NCI-H2196 (cell line): ENCODE data around the gene SLC10A2.

Experiments
- DNase-seq: peaks from one replicate; lab custom pipeline; 2025; ENCODE audit not compliant: unreplicated experiment; lab: John Stamatoyannopoulos, UW

Gene SLC10A2

DNA sequence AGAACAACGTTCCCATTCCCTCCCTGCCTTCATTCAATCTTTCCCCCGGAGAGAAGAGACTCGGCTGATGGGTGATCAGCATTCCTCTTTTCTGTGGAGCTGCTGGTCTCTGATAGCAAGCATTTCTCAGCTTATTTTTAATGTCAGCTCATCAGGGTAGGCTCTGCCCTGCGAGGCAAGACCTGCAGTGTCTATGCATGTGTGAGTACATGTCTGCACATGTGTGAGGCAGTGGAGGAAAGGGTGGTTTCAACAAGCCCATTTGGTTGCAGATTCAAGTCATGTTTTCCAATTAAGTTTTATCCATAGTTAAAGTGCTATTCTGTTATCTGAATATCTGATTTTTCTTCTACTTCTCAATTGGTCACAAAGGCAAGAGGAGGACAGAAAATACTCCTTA is 19.5 kb downstream of the SLC10A2 start:
- no peak for DNase-seq

GRCh38 chr13:103044056-103044455 is 22.2 kb downstream of the SLC10A2 start:
- no peak for DNase-seq

GRCh38 chr13:103040006-103040405 is 26.2 kb downstream of the SLC10A2 start:
- no peak for DNase-seq

- no peak for DNase-seq
Measured at GRCh38 chr13:103039183-103039582, 27.0 kb downstream of the SLC10A2 start.

GRCh38 chr13:103036268-103036667 is 29.9 kb downstream of the SLC10A2 start:
- DNase-seq = no peak

DNA sequence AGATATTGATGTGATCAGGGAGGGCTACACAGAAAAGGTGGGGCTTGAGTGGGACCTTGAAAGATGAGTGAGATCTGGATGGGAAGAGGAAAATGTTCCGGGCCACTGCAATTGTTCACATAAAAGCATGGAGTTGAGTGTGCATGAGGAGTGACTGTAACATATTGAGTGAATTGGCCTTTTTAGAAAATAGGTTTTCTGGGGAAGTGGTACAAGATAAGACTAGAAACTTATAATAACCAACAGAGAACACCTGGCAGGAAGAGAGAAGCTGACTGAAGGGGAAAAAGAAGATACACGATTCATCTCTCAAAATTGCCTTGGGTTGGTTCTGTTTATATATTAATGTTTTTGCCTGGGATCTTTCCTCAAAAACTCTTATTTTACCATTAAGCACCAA is 32.2 kb downstream of the SLC10A2 start:
- DNase-seq = no peak

- no peak for DNase-seq
Measured at GRCh38 chr13:103031332-103031873, 34.8 kb downstream of the SLC10A2 start.

- no peak for DNase-seq
Measured at GRCh38 chr13:103030776-103031175, 35.4 kb downstream of the SLC10A2 start.

GRCh38 chr13:103029798-103030197 is 36.4 kb downstream of the SLC10A2 start:
- DNase-seq = no peak

- DNase-seq = no peak
Measured at GRCh38 chr13:103022336-103022735, 43.9 kb downstream of the SLC10A2 start.

DNA sequence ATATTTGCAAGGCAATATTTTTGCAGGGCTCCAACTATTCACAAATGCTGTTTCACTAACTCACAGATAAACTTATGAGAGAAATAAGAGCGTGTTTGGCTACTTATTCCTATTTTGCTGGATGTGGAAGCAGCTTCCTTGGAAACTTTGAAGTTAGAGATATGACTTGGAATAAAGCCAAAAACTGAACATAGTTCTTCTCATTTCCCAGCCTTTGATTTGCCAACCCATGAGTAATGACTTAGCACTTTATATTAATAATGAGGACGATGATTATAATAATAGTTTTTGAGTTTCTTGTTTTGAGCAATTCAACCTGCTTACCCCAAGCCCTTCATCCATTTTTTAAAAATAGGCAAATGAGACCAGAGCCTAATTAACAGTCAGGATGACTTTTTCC is 47.7 kb downstream of the SLC10A2 start:
- DNase-seq = no peak

GRCh38 chr13:103012646-103013045 is 53.6 kb downstream of the SLC10A2 start:
- no peak for DNase-seq

DNA sequence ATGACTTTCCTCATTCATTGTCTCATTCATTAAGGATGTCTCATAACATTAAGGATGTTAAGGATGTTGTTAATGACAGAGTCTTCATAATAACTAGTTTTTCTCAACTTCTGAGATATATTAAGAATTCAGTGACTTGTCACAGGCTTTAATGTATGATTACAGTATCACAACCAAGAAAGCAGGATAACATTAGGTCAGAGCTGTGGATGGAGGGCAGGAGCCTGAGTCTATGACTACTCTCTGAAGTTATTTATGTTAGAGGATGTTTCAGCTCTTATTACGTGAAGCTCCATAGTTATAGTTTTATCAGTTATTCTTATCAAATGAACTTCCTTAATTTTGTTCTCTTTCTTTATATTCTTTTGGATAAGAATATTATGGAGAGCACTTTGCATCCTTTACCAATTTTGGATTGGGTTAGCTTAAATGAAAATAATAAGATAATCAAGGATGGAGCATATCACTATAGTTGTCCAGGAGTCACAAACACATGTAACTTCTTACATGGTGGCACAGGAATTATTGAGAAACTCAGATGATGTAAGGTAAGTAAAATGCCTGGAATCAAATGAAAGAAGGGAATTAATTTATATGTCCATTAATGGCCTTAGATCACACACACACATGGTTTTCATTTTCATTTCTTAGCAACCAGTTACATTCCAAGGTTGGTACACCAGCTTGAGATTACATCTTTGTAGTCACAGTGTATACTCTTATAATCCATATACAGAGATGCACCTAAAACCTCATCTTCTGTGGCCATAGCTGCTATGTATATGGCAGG is 57.0 kb downstream of the SLC10A2 start:
- no peak for DNase-seq

DNA sequence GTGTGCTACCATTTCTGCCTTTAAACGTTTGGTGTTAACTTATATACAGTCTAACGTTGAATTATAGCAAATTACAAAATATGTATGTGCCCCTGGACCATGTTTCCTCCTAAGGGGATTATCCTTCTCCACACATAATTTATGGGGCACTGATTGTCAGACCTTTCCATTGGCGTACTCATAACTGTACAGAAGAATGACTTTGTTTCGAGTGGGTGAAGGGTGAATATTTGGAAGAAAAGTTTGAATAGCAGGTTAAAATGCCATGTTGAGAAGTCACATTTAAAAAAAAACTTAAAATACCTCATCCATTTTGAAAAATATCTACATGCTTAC is 58.8 kb downstream of the SLC10A2 start:
- no peak for DNase-seq

DNA sequence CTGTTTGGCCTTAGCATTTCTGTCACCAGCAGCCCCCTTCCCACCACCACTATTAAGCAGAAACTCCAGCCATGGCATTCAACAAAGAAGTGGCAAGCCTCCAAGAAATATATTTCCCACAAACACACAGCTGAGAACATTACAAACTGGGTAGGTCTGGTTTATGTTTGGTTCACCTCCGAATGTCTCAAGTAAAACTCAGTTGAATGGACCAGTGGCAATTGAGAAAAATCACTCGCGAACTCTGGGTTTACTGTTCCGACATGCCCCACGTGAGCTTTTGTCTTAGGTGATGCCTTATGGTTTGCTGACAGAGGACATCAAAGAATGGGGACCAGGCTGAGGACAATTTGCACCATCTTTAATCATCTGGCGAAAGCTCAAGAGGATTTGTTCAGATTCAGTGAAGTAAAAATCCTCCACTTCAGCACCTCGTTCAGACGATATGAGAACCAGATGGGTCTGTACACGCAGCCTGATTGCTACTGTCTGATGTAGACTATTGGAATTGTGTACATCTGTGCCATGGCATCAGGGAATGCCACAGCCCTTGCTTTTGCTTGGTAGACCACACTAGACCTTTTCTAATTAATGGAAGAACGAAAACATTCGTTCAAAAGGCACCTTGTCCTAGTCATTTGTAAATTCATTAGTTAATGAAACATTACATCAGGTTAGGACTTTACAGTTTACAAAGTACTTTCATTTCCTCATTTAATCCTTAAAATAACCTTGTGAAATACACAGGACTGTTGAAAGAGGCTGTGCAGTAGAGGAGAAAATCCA is 59.4 kb downstream of the SLC10A2 start:
- DNase-seq = no peak

GRCh38 chr13:103004661-103005345 is 61.4 kb downstream of the SLC10A2 start:
- DNase-seq = no peak

DNA sequence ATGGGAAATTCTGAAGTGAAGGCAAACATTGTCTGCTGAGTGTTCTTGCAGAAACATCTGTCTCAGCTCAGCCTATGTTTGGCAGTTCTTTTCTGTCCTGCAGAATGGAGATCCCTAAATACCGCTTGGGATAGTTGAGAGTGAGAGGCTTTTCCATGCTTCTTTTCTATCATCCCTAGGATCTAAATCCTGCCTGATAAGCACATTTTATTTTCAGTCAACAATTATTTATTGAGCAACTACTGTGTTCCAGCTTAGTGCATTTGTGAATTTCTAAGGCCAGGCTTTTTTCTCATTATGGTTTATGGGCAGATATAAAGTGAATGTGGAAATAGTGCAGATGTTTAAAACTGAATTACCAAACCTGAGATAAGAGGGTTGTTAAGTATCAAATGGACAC is 62.6 kb downstream of the SLC10A2 start:
- DNase-seq = no peak

- no peak for DNase-seq
Measured at GRCh38 chr13:103002279-103002678, 63.9 kb downstream of the SLC10A2 start.

- no peak for DNase-seq
Measured at GRCh38 chr13:103000157-103000556, 66.1 kb downstream of the SLC10A2 start.

- DNase-seq = no peak
Measured at GRCh38 chr13:102999499-102999898, 66.7 kb downstream of the SLC10A2 start.
